Colonic mucosa (tissue), 4 donors: ENCODE results near the gene SAFB. TPM values are rescaled to one million over a fixed set of nuclear protein-coding genes. Genes with fewer than 3 reads are reported as not detected.

Experiments used
- DNase-seq: peaks from one replicate; pipeline ENCODE4 v3.0.0-alpha.2; 2020
- H3K27ac ChIP-seq: fragments of 200-600 bp; one replicate; pipeline ENCODE4 v1.8.0; 2021
- H3K27me3 ChIP-seq: fragments of 200-600 bp; one replicate; pipeline ENCODE4 v1.8.0; 2021
- H3K36me3 ChIP-seq: fragments of 200-600 bp; one replicate; pipeline ENCODE4 v1.8.0; 2021
- H3K4me1 ChIP-seq: fragments of 200-600 bp; one replicate; pipeline ENCODE4 v1.8.0; 2021; ENCODE audit warnings: mild to moderate bottlenecking
- H3K4me3 ChIP-seq: fragments of 200-600 bp; one replicate; pipeline ENCODE4 v1.8.0; 2021
- H3K9ac ChIP-seq, 2 donors: one replicate each; pipeline ENCODE4 v1.7.0; 2013; ENCODE audit warnings: control low read depth in 2 of 2, low read depth in 2 of 2, low read length in 2 of 2
- H3K9me3 ChIP-seq: fragments of 200-600 bp; one replicate; pipeline ENCODE4 v1.8.0; 2021
- intact Hi-C: fragments of 100-400 bp; cut with DNase I; formaldehyde crosslinking; loops from one replicate; pipeline ENCODE4 v1.14.1; 2022
- total RNA-seq, 2 donors: library from RNA; stranded (reverse); fragmentation: NEBNext Ultra II Directional in 1 of 2; extraction: Animal tissue kit (Norgen Biotek cat#: 25700) in 1 of 2; gene quantifications; one replicate each; pipeline ENCODE4 v1.2.1, GENCODE V29; 2021
- TF ChIP-seq, protein P1 (sequence below): fragments of 200-600 bp; IDR thresholded peaks from one replicate; pipeline ENCODE4 v1.8.0; 2022; ENCODE audit warnings: antibody characterized with exemption, mild to moderate bottlenecking
- donor health status: healthy.
- donor health status: DM: no; HTN: no; CAD: no.
- donor health status: DM: no; HTN: no; CAD: no.

SAFB gene
- total RNA-seq, 2 donors from 2014 or later: 56.1 to 120 TPM

DNA sequence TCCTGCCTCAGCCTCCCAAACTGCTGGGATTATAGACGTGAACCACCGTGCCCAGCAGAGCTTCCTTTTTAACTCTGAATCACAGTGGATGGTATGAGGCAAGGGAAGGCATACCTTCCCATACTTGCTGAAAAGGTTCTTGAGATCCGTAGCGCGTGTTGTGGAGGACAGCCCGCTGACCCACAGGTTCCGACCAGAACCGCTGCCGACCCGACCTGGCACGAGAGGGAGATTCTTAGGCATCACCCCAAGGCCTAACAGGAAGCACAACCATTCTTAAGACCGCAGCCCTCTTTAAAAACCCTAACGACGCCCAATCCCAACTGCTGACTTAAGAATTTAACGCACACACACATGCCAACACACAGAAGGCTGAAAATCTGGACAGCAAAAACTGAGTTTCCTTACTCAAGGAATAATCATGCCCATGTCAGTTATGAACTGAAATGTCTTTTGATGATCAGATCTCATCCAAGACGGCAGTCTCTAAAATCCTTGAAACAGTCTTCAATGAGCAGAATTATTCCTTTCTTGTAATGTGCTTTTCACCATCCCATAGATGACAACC, 12.9 kb upstream of the SAFB start:
- TF ChIP-seq, protein P1, sequence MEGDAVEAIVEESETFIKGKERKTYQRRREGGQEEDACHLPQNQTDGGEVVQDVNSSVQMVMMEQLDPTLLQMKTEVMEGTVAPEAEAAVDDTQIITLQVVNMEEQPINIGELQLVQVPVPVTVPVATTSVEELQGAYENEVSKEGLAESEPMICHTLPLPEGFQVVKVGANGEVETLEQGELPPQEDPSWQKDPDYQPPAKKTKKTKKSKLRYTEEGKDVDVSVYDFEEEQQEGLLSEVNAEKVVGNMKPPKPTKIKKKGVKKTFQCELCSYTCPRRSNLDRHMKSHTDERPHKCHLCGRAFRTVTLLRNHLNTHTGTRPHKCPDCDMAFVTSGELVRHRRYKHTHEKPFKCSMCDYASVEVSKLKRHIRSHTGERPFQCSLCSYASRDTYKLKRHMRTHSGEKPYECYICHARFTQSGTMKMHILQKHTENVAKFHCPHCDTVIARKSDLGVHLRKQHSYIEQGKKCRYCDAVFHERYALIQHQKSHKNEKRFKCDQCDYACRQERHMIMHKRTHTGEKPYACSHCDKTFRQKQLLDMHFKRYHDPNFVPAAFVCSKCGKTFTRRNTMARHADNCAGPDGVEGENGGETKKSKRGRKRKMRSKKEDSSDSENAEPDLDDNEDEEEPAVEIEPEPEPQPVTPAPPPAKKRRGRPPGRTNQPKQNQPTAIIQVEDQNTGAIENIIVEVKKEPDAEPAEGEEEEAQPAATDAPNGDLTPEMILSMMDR: no peak
- H3K27ac ChIP-seq: no peak overlapping the region
- no peaks in the 10 kb centered on the region for H3K27me3 ChIP-seq
- intact Hi-C loops: no loop called here
- peaks cover 42% of the 10 kb centered on the region for H3K36me3 ChIP-seq
- H3K9me3 ChIP-seq: no peaks in the 10 kb centered on the region
- H3K4me1 ChIP-seq: no peaks in the 10 kb centered on the region
- H3K9ac ChIP-seq: no peak overlapping the region
- no peak for DNase-seq
- no peak overlapping the region for H3K4me3 ChIP-seq

DNA sequence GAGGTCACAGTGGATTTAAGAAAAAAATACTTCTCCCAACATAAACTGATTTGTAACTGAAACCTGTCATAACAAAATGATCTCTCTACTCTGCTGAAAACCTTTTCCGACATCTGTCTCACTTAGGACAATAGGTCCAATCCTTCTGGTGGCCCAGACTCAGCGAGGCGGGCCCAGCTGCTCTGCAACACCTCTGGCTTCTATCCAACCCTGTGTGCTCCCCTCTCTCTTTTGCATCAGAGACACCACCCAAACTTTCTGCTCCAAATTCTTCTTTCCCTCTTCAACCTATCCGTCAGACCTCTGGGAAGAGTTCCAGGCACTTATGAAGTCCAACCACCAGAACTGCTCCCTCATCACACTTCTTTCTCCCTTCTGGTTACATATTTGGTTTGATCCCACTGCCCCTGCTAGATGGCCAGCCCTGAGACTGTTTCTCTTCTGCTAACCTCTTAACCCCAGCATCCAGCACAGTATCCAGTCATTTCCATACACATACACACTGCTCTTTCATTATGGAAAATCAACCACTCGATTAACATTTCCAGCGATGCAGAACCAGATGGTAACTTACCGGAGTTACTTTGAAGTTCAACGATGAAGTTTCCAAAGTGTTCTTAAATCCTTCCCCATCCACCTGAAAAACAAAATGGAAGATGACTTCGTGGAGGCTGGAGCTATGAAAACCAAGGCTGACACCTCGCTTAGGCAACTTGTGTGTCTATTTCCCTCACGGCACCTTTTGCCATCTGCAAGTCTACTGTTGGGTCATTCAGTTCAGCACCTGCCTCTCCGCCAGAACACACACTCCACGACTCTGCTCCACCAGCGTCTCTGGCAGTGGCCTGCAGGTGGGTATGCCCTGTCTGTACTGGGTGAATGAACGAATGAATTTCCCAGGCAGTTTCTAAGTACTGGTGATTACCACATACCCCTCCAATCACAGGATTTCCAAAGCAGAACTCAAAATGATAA, 9.7 kb upstream of the SAFB start:
- Histone ChIP-seq H3K27ac (no peak overlapping the region), H3K9me3 (no peaks in the 10 kb centered on the region), H3K36me3 (peaks cover 53% of the 10 kb centered on the region), H3K4me1 (no peaks in the 10 kb centered on the region), H3K9ac (no peak overlapping the region), H3K27me3 (no peaks in the 10 kb centered on the region), H3K4me3 (no peak overlapping the region)
- intact Hi-C loops: no loop called here
- no peak for DNase-seq
- TF ChIP-seq, protein P1: no peak

DNA sequence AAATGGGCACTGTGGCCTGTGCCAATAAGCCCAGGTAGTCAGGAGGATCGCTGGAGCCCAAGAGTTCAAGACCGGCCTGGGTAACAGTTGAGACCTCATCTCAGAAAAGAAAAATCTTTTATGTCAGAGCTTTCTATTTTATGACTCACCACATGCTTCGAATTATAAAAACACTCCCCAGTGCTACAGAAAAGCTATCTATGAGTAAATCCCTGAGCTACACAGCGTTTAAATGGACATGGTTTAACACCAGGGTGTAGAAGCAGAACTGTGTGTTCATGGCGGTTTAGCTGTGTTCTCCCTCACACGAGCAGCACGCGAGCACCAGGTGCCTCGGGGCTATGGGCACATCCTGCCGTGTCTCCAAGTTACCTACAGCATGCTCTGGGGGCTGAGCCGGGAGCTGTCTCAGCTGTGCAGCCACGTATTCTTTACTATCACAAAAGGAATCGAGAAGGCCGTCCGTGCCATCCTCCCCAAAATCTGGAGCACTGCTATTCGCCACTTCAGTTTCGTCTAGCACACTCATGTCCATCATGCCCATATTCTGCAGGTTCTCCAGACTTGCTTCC, 7.0 kb upstream of the SAFB start:
- H3K27me3 ChIP-seq: no peaks in the 10 kb centered on the region
- peaks cover 3% of the 10 kb centered on the region for H3K4me1 ChIP-seq
- no peaks in the 10 kb centered on the region for H3K9me3 ChIP-seq
- peaks cover 44% of the 10 kb centered on the region for H3K36me3 ChIP-seq
- H3K4me3 ChIP-seq: no peak overlapping the region
- intact Hi-C loops: no loop called here
- H3K9ac ChIP-seq: no peak overlapping the region
- TF ChIP-seq, protein P1: no peak
- no peak for DNase-seq
- no peak overlapping the region for H3K27ac ChIP-seq

DNA sequence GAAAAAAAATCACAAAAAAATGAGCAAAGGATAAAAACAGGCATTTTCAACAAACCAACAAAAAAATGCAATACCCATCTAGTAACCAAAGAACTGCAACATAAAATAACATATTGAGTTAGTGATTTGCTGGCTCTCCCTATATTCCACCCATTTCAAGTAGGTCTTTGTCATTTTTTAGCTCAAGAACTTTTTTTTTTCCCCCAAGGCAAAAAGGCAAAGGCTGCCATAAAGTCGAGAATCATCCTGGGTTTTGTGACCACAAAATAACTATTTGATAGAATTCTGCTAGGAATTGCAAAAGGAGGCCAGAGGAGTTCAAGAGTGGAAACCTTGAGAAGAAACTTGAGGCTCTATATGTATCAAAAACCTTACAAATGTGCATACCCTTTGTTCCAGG, 5.8 kb upstream of the SAFB start:
- Histone ChIP-seq H3K9ac (no peak overlapping the region), H3K4me1 (peaks cover 3% of the 10 kb centered on the region), H3K9me3 (no peaks in the 10 kb centered on the region), H3K27ac (no peak overlapping the region), H3K4me3 (no peak overlapping the region), H3K27me3 (no peaks in the 10 kb centered on the region), H3K36me3 (peaks cover 40% of the 10 kb centered on the region)
- TF ChIP-seq, protein P1: no peak
- intact Hi-C loops: no loop called here
- DNase-seq: no peak

DNA sequence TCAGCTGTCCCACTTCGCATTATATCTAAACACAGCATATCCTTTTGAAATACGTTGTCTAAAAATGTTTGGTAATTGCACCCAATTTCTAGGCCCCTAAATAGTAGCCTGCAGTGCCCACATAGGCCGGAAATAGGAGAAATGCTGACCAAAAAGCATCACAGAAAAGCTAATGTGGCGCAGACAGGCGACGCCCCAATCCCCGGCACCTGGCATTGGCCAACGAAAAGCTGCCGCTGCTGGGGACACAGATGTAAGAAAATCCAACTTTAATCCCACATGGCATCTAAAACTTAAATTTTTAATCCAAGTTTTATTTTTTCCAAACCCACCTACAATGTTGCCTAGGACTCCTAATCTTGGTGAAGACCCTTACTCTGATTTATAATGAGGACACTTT, 4.3 kb upstream of the SAFB start:
- H3K36me3 ChIP-seq: peaks cover 25% of the 10 kb centered on the region
- TF ChIP-seq, protein P1: no peak
- intact Hi-C loops: no loop called here

More for the DNA sequence above, 4.3 kb upstream of the SAFB start:
- H3K4me1 ChIP-seq: peaks cover 3% of the 10 kb centered on the region
- no peak overlapping the region for H3K9ac ChIP-seq
- no peaks in the 10 kb centered on the region for H3K27me3 ChIP-seq
- H3K4me3 ChIP-seq: no peak overlapping the region
- no peaks in the 10 kb centered on the region for H3K9me3 ChIP-seq
- DNase-seq: no peak
- no peak overlapping the region for H3K27ac ChIP-seq
